Measurements from ENCODE around the gene CREB3. TPM values are rescaled to one million over a fixed set of nuclear protein-coding genes. Genes with fewer than 3 reads are reported as not detected.

CREB3 gene
- total RNA-seq, 2 experiments from 2014 or later: 13.7 to 13.8 TPM

DNA sequence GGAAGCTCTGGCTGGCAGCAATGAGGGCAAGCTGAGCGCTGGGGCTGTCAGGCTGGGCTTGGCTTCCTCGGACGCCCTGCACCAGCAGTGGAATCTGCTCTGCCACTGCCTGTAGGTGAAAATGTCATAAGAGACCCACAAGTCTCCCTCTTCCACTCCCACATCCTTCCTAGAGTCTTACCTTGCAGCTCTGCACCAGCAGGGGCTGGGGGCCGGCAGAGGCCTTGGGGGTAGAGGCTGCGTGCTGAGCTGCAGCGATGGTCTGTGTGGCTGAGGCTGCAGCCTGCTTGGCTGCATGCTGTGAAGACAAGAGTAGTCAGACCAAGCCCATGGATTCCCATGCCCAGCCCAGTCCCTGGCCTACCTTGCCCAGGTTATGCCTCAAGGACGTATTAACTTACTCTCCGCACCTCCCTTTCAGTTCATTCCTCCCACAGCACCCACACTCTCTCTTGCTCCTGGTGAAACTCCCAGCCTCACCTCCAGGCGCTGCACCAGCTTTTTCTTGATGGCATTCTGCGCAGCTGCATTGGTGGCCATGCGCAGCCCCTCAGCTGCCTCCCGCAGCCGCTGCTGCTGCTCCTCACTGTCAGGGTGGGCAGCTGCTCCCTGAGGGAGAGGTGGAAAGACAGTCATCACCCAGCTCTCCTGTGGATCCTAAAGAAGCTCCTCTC is 17.8 kb upstream of the CREB3 start:
- intact Hi-C loops (cut with micrococcal nuclease): no loop called here
- H3K27ac Mint-ChIP-seq: no peak overlapping the region
- H3K27me3 Mint-ChIP-seq (ENCODE audit: low read depth): no peaks in the 10 kb centered on the region
- no peaks in the 10 kb centered on the region for H3K9me3 Mint-ChIP-seq
- DNase-seq: no peak
- CTCF ChIA-PET: interaction anchor here (0.6 to 7.5 kb wide), 6 partner anchors 13 to 663 kb away, joined by 3 to 53 read pairs (median 3); partner anchors contain the start of genes CCDC107 and RMRP
- H3K4me3 Mint-ChIP-seq: no peak overlapping the region
- peaks cover 2% of the 10 kb centered on the region for H3K4me1 Mint-ChIP-seq (ENCODE audit: low read depth)
- peaks cover 54% of the 10 kb centered on the region for H3K36me3 Mint-ChIP-seq (ENCODE audit: low read depth)

- CTCF ChIA-PET: interaction anchor here (1.1 to 7.5 kb wide), 5 partner anchors 11 to 33 kb away, joined by 3 to 53 read pairs (median 9); partner anchors contain the start of genes GBA2 and RGP1
- DNase-seq: no peak
- intact Hi-C loops (cut with micrococcal nuclease): no loop called here
- Mint-ChIP-seq H3K36me3 (ENCODE audit: low read depth) (peaks cover 45% of the 10 kb centered on the region), H3K27ac (no peak overlapping the region), H3K27me3 (ENCODE audit: low read depth) (no peaks in the 10 kb centered on the region), H3K4me3 (no peak overlapping the region), H3K4me1 (ENCODE audit: low read depth) (peaks cover 2% of the 10 kb centered on the region), H3K9me3 (no peaks in the 10 kb centered on the region)
Measured at GRCh38 chr9:35716230-35716629, 16.2 kb upstream of the CREB3 start.

GRCh38 chr9:35717132-35717870 is 15.2 kb upstream of the CREB3 start:
- CTCF ChIA-PET: interaction anchor here (1.1 to 2.2 kb wide), 5 partner anchors 10 to 70 kb away, joined by 3 to 9 read pairs (median 7); partner anchors contain the start of genes CREB3 and TLN1
- no peak overlapping the region for H3K27ac Mint-ChIP-seq

DNA sequence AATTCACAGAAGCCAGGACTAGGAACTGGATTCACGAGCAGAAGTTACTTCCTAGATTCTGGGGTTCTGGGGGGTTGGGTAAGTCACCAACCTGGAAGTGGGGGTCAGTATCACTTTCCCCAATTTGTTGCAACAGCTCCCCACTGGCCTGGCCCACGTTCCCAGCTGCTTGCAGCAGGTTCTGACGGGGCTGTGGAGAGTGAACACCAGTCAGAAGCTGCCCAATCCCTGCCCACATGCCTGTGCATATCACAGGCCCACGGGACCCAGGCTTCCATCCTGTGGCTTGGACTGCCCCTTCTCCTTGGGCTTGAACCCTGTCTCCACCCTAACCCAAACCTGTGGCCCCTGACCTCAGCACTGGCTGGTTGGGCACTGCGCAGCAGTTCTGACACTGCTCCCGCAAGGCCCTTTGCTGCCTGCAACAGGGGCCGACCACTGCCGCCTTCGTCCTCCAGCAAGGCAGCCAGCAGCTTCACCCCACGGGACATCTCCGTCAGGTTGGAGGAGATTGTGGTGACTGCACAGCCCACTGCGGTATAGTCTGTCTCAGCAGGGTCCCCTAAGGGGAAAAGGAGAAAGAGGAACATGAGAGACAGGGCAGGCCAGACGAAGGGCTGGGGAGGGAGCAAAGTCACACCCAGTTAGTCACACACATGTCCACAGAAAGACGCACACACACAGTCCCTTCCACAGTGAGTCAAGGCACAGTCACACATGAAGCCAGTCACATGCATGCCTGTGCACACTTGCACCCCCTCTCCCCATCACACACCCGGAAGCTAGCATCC is 13.6 kb upstream of the CREB3 start:
- DNase-seq: no peak
- H3K27me3 Mint-ChIP-seq (ENCODE audit: low read depth): no peaks in the 10 kb centered on the region
- H3K4me1 Mint-ChIP-seq (ENCODE audit: low read depth): no peaks in the 10 kb centered on the region
- no peak overlapping the region for H3K4me3 Mint-ChIP-seq
- intact Hi-C loops (cut with micrococcal nuclease): no loop called here
- H3K27ac Mint-ChIP-seq: no peak overlapping the region
- H3K9me3 Mint-ChIP-seq: no peaks in the 10 kb centered on the region
- CTCF ChIA-PET: interaction anchor here (0.7 to 2.9 kb wide), 2 partner anchors 16 to 23 kb away, joined by 3 to 13 read pairs; no protein-coding TSS in a partner anchor
- H3K36me3 Mint-ChIP-seq (ENCODE audit: low read depth): peaks cover 44% of the 10 kb centered on the region

More at GRCh38 chr9:35717132-35717870, 15.2 kb upstream of the CREB3 start:
- no peak for DNase-seq
- intact Hi-C loops (cut with micrococcal nuclease): no loop called here
- H3K4me1 Mint-ChIP-seq (ENCODE audit: low read depth): no peaks in the 10 kb centered on the region
- no peak overlapping the region for H3K4me3 Mint-ChIP-seq
- H3K27me3 Mint-ChIP-seq (ENCODE audit: low read depth): no peaks in the 10 kb centered on the region
- peaks cover 40% of the 10 kb centered on the region for H3K36me3 Mint-ChIP-seq (ENCODE audit: low read depth)
- H3K9me3 Mint-ChIP-seq: no peaks in the 10 kb centered on the region

GRCh38 chr9:35719546-35719945 is 12.9 kb upstream of the CREB3 start:
- H3K9me3 Mint-ChIP-seq: no peaks in the 10 kb centered on the region
- DNase-seq: no peak
- H3K27me3 Mint-ChIP-seq (ENCODE audit: low read depth): no peaks in the 10 kb centered on the region
- intact Hi-C loops (cut with micrococcal nuclease): no loop called here
- CTCF ChIA-PET: interaction anchor here (1.7 to 2.9 kb wide), 2 partner anchors 11 to 23 kb away, joined by 4 to 13 read pairs; no protein-coding TSS in a partner anchor
- no peaks in the 10 kb centered on the region for H3K4me1 Mint-ChIP-seq (ENCODE audit: low read depth)
- H3K27ac Mint-ChIP-seq: no peak overlapping the region
- no peak overlapping the region for H3K4me3 Mint-ChIP-seq
- peaks cover 44% of the 10 kb centered on the region for H3K36me3 Mint-ChIP-seq (ENCODE audit: low read depth)

GRCh38 chr9:35723426-35723825 is 9.0 kb upstream of the CREB3 start:
- Mint-ChIP-seq H3K4me3 (no peak overlapping the region), H3K27ac (no peak overlapping the region), H3K36me3 (ENCODE audit: low read depth) (peaks cover 32% of the 10 kb centered on the region), H3K9me3 (no peaks in the 10 kb centered on the region), H3K4me1 (ENCODE audit: low read depth) (no peaks in the 10 kb centered on the region), H3K27me3 (ENCODE audit: low read depth) (no peaks in the 10 kb centered on the region)
- intact Hi-C loops (cut with micrococcal nuclease): no loop called here
- no peak for DNase-seq
- CTCF ChIA-PET: interaction anchor here (0.6 to 1.6 kb wide), 3 partner anchors 18 to 65 kb away, joined by 3 read pairs; partner anchors contain the start of gene CCDC107

DNA sequence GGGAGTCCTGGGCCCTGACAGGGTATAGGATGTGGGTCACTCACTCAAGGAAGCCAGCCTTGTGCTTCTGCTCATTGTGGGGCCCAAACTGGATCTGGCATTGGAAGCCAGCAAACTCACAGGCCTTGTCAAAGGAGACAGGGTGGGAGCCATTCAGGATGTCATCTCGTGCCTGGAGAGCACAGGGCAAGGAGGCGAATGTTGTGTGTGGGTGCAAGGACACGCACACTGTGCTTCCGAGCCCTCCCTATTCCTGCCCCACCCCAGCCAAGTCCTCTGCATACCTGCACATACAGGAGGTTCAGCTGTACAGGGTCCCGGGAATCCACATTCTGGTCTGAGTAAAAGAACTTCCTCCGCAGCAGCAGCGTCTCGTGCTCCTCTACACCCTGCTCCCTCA is 8.6 kb upstream of the CREB3 start:
- DNase-seq: no peak
- intact Hi-C loops (cut with micrococcal nuclease): no loop called here
- no peaks in the 10 kb centered on the region for H3K4me1 Mint-ChIP-seq (ENCODE audit: low read depth)
- H3K27ac Mint-ChIP-seq: no peak overlapping the region
- CTCF ChIA-PET: interaction anchor here (0.6 to 1.6 kb wide), 2 partner anchors 17 to 28 kb away, joined by 3 read pairs; no protein-coding TSS in a partner anchor
- no peaks in the 10 kb centered on the region for H3K9me3 Mint-ChIP-seq
- H3K36me3 Mint-ChIP-seq (ENCODE audit: low read depth): peaks cover 31% of the 10 kb centered on the region
- H3K27me3 Mint-ChIP-seq (ENCODE audit: low read depth): no peaks in the 10 kb centered on the region
- H3K4me3 Mint-ChIP-seq: no peak overlapping the region

DNA sequence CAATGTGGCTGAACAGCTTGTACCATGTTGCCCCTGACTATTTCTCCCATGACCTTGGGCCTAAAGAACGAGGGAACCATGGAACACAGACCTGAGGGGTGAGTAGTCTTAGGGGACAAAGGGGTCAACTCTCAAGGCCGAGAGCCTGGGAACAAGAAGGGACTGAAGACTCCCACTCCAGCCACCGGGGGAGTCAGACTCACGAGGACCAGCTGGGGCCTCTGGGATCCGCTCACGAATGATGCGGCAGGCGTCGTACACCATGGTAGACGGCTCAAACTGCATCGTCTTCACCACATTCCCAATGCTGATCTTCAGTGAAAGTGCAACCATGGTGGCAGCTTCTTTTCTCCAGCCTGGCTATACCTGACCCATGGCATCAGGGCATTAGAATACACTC is 7.1 kb upstream of the CREB3 start:
- H3K36me3 Mint-ChIP-seq (ENCODE audit: low read depth): peaks cover 23% of the 10 kb centered on the region
- H3K27me3 Mint-ChIP-seq (ENCODE audit: low read depth): no peaks in the 10 kb centered on the region
- no peak for DNase-seq
- CTCF ChIA-PET: interaction anchor here (8.9 kb wide), 1 partner anchor 28 kb away, joined by 68 read pairs; no protein-coding TSS in a partner anchor
- no peak overlapping the region for H3K4me3 Mint-ChIP-seq
- H3K4me1 Mint-ChIP-seq (ENCODE audit: low read depth): no peaks in the 10 kb centered on the region
- no peak overlapping the region for H3K27ac Mint-ChIP-seq
- no peaks in the 10 kb centered on the region for H3K9me3 Mint-ChIP-seq
- intact Hi-C loops (cut with micrococcal nuclease): no loop called here

DNA sequence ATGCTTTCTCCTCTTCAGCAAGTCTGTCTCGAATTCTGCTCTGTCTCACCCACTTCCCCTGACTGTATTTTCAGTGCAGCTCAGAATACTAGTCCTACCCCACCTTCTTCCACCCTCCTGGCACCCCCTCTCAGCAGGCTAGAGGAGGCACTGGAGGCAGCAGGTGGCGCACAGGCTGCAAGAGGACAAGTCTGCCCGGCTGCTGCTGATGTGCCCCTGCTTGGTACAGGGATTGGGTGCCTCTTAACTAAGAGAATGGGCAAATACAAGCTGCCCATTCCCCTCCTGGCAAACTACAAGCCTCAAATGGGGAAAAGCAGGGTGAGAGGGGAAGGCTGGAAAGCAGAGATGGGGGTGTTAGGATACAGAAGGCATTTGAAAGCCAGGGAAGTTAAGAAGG is 5.5 kb upstream of the CREB3 start:
- no peaks in the 10 kb centered on the region for H3K4me1 Mint-ChIP-seq (ENCODE audit: low read depth)
- CTCF ChIA-PET: interaction anchor here (0.6 to 8.9 kb wide), 14 partner anchors 9 to 123 kb away, joined by 3 to 68 read pairs (median 9); partner anchors contain the start of genes ARHGEF39, CCDC107, GBA2 and RGP1
- peak; percentile 57 for DNase-seq
- peak overlapping the region; percentile 14 for H3K27ac Mint-ChIP-seq
- intact Hi-C loops (cut with micrococcal nuclease): no loop called here
- H3K4me3 Mint-ChIP-seq: no peak overlapping the region
- peaks cover 19% of the 10 kb centered on the region for H3K36me3 Mint-ChIP-seq (ENCODE audit: low read depth)
- H3K9me3 Mint-ChIP-seq: no peaks in the 10 kb centered on the region
- H3K27me3 Mint-ChIP-seq (ENCODE audit: low read depth): no peaks in the 10 kb centered on the region

DNA sequence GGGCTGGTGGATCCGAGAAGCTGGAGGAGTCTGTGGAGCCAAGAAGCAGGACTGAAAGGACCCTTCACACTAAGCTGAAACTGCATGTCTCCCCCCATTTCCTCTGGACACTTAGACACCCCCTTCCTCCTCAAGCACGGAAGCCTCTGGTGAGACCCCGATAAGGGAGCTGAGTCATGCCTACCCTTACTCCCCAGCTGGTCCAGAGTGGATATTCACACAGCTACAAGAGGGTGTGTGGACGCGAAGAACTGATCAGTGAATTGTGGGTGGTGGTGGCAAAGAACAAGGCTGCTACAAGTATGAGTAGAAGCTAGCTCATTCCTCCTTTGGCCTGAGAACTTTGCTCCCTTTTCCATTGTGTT is 4.8 kb upstream of the CREB3 start:
- CTCF ChIA-PET: interaction anchor here (0.9 to 8.9 kb wide), 19 partner anchors 8 to 118 kb away, joined by 3 to 68 read pairs (median 7); partner anchors contain the start of genes ARHGEF39, CCDC107, GBA2 and RGP1
- no peaks in the 10 kb centered on the region for H3K4me1 Mint-ChIP-seq (ENCODE audit: low read depth)
- intact Hi-C loops (cut with micrococcal nuclease): loop anchor here (1.0 kb wide), 2 partner anchors 69 to 615 kb away; partner anchors contain the start of genes CCDC107 and RMRP
- DNase-seq: no peak
- no peaks in the 10 kb centered on the region for H3K9me3 Mint-ChIP-seq
- no peak overlapping the region for H3K27ac Mint-ChIP-seq
- H3K4me3 Mint-ChIP-seq: no peak overlapping the region
- peaks cover 17% of the 10 kb centered on the region for H3K36me3 Mint-ChIP-seq (ENCODE audit: low read depth)
- H3K27me3 Mint-ChIP-seq (ENCODE audit: low read depth): no peaks in the 10 kb centered on the region

DNA sequence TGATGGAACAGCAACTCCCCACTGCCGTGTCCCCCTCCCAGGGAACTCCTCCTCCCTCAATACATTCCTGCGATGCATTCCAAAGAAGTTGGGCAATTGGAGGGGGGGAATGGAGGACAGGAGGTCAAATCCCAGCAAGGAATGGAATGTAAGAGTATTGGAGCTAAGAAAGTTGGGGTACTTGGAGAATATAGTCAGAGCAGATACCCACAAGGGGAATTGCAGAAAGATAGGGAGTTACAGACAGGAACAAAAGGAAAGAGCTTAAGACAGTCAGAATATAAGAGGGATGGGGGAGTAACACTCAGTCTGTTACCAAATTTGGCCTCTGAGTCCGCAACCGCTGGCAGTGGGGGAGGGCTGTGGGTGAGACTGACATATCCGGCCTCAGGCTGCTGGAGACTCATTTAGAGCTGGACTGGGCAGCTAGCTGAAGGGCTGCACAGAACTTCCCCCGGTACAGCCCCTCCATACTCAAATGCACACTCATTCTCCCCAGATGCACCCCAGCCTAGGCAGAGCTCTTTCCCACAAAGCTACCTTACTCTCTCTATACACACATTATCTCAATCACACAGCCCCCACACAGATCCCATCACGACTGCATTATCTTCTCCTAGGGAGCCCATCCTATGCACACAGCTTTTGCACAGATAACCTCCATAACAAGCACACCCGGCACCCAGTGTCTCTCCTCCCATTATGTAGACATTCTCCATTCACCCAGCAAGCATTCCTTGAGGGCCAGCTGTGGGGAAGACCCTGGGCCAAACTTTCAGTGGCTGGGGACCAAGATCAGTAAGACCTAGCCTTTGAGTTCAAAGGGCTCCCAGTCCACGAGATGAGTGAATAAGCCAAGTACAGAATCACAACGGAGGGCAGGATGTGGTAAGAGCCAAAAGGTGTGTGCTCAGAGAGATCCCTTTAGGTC is 4.2 kb upstream of the CREB3 start:
- Mint-ChIP-seq H3K9me3 (no peaks in the 10 kb centered on the region), H3K27ac (no peak overlapping the region), H3K36me3 (ENCODE audit: low read depth) (peaks cover 15% of the 10 kb centered on the region), H3K4me1 (ENCODE audit: low read depth) (peaks cover 5% of the 10 kb centered on the region), H3K27me3 (ENCODE audit: low read depth) (no peaks in the 10 kb centered on the region), H3K4me3 (no peak overlapping the region)
- intact Hi-C loops (cut with micrococcal nuclease): loop anchor here (1.0 kb wide), 2 partner anchors 70 to 616 kb away; partner anchors contain the start of genes CCDC107 and RMRP
- CTCF ChIA-PET: interaction anchor here (0.6 to 8.9 kb wide), 31 partner anchors 8 to 175 kb away, joined by 3 to 68 read pairs (median 4); partner anchors contain the start of genes ARHGEF39, CCDC107, GBA2 and RGP1
- peak; percentile 75 for DNase-seq
